D721Med (cell line): Measurements from ENCODE around the gene ANKS1B.

ENCODE experiments used
- DNase-seq: peaks from one replicate; pipeline ENCODE4 v3.0.0; 2011; ENCODE audit warnings: low spot score; ENCODE audit not compliant: insufficient read length
- FAIRE-seq: peaks from 2 replicates; lab custom pipeline; 2011; peaks lifted over from hg19 to GRCh38; lab: Jason Lieb, UNC
- TF ChIP-seq, protein P1 (sequence below): IDR thresholded peaks from 2 replicates; pipeline ENCODE4 v1.5.1; 2012; ENCODE audit warnings: mild to moderate bottlenecking, control low read depth; ENCODE audit not compliant: insufficient read depth; ENCODE audit errors: missing control alignments

The ANKS1B gene

DNA sequence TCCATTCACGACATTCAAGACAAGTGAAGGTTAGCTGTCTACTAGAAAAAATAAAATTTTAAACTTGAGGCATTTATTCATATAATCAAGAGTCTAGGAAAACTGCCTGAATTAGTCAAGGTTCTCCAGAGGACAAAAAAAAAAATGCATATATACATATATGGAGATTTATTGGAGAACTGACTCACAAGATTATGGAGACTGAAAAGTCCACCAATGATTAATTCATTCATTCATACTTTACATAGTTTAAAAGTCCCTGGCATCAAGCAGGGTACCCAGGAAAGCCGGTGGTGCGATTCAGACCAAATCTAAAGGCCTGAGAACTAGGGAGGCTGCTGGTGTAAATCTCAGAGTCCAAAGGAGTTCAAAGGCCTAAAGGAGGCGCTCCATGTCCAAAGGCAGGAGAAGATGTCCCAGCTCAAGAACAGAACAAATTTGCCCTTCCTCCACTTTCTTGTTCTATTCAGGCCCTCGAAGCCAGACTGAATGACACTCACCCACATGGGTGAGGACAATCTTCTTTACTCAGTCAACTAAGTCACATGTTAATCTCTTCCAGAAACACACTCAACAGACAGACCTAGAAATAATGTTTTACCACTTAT, 64.3 kb downstream of the ANKS1B start:
- FAIRE-seq = no peak
- TF ChIP-seq, protein P1, sequence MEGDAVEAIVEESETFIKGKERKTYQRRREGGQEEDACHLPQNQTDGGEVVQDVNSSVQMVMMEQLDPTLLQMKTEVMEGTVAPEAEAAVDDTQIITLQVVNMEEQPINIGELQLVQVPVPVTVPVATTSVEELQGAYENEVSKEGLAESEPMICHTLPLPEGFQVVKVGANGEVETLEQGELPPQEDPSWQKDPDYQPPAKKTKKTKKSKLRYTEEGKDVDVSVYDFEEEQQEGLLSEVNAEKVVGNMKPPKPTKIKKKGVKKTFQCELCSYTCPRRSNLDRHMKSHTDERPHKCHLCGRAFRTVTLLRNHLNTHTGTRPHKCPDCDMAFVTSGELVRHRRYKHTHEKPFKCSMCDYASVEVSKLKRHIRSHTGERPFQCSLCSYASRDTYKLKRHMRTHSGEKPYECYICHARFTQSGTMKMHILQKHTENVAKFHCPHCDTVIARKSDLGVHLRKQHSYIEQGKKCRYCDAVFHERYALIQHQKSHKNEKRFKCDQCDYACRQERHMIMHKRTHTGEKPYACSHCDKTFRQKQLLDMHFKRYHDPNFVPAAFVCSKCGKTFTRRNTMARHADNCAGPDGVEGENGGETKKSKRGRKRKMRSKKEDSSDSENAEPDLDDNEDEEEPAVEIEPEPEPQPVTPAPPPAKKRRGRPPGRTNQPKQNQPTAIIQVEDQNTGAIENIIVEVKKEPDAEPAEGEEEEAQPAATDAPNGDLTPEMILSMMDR = no peak
- no peak for DNase-seq

DNA sequence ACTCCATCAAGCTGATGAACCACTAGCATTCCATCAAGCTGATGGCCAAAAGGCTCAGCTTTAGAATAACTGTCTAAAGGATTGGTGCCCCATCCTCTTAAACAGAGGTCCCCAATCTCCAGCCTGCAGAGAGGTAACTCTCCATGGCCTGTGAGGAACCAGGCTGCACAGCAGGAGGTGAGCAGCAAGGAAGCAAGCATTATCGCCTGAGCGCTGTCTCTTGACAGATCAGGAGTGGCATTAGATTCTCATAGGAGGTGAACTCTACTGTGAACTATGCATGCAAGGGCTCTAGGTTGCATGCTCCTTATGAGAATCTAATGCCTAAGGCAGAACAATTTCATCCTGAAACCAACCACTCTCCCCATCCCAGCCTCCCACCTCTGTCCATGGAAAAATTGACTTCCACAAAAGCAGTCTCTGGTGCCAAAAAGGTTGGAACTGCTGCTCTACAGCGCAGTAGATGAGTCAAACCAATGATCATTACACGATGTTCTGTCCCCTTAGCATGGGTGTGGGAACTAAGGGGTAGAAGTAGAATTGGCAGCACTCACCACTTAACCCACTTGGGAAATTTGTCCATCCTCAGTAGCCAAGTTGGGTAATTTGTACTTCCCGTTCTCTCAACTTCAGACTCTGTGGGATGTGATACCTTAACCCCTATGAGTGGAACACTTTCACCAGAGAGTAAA, 66.9 kb downstream of the ANKS1B start:
- DNase-seq (no peak), FAIRE-seq (no peak)
- TF ChIP-seq, protein P1 = no peak

DNA sequence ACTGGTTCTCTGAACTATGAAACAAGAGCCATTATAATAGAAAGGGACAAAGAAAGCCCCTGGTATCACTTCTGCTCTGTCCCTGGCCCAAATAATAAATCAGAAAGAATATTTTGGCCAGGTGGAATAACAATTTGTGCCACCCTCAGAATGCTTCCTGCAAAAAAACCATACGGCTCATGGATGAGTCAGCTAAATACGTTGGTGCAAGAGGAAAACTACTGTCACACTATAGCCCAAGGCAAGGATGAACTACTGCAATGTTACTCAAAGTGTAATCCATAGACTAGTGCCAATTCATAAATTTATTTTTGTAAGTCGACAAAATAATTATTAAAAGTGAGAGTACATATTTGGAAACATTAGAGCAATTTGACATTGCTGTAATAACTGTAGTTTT, 68.2 kb downstream of the ANKS1B start:
- DNase-seq (no peak), FAIRE-seq (no peak)
- TF ChIP-seq, protein P1 = no peak

DNA sequence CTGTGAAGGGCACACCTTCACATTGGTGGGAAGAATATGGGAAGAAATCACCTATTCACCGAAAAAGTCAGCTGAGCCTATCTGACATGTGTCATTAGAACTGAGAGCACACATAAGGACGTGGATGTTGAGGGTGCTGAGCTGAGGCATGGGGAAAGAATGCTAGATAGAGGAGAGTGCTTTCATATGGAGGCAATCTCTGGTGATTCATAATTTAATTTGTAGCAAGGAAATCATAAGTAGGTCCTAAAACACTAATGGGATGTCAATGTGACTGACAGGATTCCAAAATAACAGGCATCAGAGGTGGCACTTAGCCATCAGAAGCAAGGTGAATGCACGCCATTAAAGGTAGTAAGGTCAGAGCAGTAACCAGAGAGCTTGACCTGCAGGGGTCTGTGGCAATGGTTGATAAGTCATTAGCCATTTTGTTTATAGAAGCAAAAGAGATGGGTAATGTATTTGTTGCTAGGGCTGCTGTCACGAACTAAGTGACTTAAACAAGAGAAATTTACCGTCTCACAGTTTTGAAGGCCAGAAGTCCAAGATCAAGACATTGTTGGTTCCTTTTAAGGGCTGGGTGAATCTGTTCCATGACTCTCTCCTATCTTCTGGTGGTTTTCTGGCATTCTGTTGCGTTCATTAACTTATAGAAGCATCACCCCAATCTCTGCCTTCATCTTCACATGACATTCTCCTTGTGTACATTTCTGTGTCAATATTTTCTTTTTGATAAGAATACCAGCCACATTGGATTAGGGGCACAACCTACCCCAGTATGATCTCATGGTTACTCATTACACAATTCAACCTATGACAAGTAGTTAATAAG, 69.3 kb downstream of the ANKS1B start:
- FAIRE-seq = no peak
- TF ChIP-seq, protein P1 = no peak
- no peak for DNase-seq

DNA sequence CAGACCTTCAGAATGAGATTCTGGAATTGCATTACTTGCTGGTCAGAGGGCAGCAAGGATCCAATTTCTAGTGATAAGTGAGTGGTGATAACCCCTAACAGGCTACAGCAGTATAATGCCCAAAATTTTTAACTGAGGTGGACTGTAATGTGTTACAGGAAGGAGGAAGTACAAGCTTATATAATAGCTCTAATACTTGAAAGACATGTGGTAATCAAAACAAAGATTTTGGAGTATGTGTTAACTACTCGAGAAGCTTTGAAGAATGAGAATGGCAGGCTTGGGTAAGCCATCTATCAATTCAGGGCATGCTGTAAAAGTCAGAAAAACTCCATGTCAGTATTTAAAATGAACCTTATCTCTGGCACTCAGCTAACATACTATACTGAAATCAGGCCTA, 70.5 kb downstream of the ANKS1B start:
- no peak for DNase-seq
- FAIRE-seq = no peak
- TF ChIP-seq, protein P1 = no peak

DNA sequence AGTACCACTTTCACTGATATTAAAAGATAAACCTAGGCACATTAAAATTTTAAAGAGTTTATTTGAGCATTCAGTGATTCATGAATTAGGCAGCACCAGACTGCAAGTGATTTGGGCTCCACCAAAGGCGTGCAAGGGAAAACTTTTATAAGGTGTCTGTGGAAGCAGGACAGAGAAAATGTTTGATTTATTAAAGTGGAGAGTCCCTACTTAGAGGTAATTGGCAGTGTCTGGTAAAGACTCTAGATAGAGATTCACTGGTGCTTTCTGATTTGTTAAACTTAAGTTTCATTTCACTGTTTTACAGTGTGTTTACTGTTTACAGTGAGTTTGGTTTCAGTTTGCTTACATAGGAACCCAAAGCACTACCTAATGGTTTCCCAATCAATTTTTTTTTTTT, 72.8 kb downstream of the ANKS1B start:
- TF ChIP-seq, protein P1 = no peak
- DNase-seq = no peak
- FAIRE-seq = no peak
